GM21529 (cell line): ENCODE measurements around the gene DDX51.

Experiments used
- ATAC-seq: cut with Tn5 transposase; IDR thresholded peaks from one replicate; pipeline ENCODE4 v1.9.1; 2021; ENCODE audit not compliant: unreplicated experiment

The DDX51 gene

DNA sequence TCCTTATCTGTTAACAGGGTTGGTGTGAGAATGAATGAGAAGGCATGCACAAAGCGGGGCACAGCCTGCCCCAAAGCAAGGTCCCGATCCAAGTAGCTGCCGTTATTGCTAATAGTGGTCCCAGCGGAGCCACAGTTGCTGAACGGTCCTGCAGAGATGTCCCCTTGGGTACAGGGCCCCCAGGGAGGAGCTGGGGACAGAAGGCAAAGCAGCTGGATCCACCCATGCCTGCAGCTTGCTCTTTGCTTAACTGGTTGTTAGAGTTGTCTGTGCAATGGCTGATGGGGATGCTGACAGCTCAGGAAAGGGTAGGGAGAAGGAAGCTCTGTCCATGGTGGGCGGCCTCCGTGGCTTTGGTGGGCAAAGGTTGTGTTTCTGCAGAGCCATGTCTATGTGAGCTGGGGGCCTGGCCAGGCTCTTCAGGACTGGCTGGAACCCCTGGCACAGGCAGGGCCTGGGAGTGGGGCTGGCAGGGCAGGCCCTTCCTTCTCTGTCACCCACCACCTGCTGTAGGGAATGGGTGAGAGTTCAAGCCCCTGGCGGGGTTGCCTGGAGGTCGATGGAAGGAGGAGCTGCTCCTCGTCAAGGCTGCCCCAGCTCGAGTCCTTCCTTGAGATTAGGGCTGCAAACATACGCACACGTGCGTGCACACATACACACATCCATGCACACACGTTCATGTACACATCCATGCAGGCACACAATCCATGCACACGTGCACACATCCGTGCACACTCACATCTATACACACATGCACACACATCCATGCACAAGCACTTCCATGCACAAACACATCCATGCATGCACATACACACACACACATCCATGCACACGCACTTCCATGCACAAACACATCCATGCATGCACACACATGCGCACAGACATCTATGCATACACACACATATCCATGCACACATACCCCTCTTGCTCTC is 35.6 kb upstream of the DDX51 start:
- no peak for ATAC-seq

DNA sequence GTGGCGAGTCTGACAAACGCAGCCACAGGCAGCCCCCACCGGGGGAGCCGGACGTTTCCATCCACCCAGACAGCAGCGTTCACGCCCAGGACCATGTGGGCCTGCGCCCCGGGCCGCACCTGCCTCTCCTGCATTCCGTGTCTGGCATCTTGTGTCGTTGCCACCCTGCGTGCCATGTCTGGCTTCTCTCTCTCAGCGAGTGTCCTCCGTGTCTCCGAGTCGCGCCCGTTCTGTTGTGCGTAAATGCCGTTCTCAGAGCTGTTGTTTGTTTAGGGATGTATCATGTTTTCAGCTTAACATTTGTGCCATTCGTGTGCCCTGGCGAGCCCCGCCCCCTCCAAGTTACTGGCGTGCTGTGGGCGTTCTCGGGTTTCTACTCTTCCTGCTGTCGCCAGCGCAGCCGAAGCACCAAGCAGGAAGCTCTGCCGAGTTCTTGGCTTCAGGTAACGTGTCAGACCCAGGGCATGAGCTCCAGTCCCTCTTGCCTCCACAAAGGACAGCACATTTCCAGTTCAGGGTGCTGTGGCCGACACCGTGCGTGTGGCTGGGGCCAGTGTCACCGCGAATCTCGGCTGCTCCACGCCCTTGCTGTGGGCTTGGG is 34.8 kb upstream of the DDX51 start:
- no peak for ATAC-seq

DNA sequence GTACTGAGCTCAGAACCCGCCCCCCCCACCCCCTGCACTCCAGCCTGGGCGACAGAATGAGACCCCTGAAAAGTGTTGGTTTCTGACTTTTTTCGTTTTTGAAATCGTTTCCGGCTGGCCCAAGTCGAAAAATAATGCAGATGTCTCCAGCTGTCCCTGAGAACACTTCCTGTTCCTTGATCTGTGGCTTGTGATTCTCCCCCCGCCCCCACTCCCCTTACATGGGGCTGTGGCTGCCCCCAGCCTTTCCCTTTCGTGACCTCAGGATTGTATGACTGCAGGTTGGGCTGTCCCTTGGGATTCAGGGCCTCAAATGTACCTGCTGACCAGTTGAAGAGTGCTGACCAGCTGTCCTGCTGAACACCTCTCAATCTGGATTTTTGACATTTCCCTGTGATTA is 34.2 kb upstream of the DDX51 start:
- no peak for ATAC-seq

DNA sequence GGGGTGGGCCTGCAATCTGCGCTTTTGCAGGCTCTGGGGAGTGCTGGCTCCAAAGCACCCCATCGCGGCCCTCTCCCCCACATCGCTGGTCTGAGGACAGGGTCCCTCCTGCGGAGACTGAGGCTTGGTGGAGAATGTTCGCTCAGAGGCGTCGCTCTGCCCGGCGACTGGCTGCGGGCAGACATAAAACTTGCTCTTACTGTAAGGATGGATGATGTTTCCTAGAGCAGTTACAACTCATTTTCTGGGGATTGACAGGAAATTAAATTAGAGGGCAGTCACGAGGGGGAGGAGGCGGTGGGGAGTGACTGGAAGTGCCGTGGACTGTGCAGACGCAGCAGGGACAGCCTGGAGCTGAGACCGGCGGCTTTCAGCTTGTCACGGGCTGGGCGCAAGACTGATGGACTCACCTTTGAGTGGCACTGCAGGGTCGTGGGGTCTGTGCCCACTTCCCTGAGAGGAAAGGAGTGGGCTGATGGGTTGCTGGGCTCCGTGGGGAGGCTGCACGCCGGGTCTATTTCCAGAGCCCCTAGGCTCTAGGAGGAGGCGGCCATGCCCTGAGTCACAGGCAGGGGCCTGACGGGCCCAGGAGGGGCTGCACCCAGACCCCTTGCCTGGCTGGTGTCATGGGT is 32.9 kb upstream of the DDX51 start:
- ATAC-seq: no peak

DNA sequence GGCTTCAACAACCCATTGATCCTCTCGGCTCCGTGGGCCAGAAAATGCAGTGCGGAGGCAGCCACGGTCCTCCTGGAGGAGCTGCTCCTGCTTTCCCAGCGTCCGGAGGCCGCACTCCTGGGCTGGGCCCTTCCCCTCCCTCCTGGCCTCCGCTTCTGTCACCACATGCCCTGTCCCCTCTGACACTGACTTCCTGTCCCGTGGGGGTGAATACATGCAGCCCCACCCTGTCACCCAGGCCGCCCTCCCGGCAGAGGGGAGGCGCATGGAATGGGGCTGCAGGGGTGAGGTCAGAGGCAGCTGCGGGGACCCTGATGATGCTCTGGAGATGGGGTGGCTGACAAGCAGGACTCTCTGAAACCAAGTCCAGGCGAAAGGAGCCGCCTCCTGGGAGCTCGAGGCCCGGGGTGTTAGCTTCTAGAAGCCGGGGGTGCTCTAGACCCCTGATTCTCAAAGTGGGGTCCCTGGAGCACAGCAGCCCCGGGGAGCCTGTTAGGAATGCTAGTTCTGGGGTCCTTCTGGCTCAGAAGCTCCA is 32.3 kb upstream of the DDX51 start:
- ATAC-seq: no peak

DNA sequence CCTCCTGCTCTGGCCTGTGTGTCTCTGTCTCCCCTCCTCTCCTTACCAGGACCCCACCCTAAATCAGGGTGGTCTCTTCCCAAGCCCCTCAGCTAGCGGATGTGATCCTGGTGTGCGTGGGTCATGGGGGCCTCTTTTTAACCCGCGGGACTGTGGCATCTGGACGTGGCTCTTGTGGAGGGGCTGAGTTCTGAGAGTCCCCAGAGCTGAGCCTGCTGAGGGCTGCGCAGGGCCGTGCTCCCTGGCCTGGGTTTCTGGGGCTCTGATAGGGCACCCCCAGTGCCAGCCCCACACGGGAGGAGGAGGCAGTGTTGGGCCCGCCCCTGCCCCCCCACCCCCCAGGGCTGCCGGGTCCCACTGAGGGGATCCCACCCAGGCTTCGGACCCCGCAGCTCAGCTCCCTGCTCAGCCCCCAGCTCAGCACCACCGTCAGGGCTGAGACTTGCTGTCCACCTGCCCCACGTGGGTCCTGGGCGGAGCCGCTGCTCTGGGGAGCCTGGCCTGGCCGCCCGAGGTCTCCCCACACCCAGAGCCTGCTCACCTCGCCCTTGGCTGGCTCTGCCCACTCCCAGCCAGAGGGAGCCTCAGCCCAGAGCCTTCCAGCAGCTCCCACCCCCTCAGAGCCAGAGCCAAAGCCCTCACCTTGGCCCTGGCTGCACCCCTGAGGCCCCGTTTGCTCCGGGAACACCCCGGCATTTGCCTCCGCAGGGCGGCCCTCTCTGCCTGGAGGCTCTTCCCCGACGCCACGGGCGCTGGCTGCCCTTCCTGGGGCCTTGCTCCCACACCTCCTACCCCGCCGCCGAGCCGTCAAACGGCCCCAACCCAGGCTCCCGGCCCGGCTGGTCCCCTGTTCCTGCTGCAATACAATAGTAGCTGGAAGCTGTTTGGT is 31.6 kb upstream of the DDX51 start:
- ATAC-seq: no peak

DNA sequence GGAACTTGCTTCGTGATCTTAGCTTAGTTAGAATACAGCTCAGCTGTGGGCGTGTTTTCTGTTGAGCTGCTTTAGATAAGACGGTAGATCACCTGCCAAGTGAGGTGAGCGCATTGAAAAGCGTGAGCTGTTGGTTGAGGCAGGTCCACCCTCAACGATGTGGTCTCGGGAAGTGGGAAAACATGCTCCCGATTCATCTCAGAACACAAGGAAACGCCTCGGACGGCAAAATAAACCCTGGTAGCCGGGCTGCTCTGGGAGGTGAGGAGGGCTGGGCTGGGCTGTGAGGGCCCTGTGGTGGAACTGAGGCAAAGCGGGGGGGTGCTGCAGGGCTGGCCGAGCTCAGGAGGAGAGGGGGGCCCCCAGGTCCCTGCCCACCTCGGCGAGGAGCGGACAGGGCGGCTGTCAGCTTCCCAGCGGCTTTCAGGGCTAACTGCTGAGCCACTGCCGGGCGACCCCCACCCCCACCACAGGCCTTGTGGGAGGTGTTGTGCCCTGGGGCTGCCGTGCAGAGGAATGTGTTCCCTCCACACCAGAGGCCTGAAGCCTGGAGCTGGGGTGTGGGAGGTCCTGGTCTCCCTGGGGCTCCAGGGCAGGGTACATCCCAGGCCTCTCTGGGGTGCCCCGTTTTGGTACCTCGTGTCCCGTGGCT is 30.8 kb upstream of the DDX51 start:
- no peak for ATAC-seq

DNA sequence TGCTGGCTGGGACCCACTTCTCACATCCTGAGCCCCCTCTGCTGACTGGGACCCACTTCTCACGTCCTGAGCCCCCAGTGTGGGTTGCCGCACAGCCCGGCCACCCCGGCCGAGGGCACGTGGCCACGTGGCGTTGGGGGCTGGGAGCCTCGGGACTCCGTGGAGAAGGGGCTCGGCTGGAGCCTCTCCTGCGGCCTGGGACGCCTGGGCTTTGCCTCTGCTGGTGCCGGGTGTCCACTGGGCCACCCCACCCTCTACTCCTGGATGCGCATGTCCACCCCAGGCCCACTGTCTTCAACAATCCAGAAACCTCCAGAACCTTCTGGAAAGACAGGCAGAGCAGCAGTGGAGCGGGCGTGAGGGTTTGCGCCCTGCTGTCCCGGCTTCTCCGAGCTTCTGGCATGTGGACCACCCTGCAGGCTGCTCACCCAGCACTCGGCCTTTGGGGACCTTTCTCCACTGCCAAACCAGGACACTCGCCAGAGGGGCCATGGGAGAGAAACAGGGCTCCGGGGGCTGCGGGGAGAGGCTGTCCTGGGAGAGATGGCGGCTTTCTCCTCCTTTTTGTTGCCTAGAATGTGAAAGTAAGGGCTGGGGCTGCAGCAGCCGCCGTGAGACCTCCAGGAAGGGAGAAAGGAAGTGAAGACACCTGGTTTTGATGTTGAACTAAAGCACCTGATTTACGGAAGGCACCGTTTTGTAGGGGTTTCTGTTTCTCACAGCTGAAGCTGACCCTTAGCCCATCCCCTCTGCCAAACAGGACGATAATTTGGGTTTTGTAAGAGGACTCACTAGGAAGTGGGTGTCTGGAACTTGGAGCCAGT is 30.1 kb upstream of the DDX51 start:
- ATAC-seq: no peak

DNA sequence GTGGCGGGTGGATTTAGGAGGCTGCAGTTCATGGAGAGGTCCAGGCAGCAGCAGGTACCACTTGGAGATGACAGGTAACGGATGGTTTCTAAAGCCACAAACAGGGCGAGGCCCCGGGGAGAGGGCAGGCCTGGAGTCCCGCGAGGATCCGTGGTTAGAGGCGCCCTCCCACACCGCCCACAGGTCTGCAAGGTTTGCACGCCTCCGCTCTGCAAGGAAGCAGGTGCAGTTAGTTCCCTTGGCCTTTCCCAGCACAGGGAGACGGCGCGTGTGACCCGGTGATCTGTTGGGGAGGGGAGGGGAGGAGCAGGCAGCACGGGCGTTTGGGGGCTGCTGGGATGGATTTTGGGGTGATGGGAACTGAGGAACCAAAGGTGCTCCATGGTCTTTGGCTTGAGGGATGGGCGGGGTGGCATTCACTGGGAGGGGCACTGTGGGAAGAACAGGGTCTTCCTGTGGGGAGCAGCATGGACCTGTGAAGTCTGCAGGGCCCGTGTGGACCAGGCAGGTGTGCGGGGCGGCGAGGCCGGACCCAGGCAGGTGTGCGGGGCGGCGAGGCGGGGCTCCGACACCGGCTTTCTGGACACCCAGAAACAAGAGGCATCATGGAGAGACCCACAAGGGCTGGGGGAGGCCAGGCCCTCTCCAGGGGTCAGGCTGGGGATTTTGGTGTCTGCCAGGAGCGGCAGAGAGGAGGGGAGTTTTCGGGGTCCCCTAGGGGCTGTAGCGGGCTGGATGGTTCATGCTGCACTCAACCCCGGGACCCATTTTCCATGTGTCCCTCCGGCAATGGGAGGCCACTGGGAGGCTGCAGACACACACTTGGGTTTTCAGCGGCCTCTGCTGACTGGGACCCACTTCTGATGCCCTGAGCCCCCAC is 29.3 kb upstream of the DDX51 start:
- no peak for ATAC-seq

DNA sequence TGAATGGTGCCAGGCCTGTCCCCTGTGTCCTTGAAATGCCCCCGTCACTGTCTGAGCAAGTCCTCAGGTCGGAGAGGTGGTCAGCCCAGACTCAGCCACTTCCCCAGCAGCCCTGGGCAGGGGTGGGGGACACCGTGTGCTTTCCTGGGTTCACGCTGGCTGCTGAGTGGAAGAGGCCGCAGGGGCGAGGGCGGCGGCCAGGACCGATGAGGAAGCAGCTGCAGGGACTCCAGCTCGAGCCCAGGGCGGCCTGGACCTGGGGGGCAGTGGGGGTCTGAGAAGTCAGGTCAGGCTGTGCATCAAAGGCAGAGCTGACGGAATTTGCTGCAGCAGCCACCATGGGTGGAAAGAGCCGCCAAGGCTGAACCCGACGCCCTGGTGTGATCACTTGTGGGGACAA is 28.5 kb upstream of the DDX51 start:
- ATAC-seq: no peak

DNA sequence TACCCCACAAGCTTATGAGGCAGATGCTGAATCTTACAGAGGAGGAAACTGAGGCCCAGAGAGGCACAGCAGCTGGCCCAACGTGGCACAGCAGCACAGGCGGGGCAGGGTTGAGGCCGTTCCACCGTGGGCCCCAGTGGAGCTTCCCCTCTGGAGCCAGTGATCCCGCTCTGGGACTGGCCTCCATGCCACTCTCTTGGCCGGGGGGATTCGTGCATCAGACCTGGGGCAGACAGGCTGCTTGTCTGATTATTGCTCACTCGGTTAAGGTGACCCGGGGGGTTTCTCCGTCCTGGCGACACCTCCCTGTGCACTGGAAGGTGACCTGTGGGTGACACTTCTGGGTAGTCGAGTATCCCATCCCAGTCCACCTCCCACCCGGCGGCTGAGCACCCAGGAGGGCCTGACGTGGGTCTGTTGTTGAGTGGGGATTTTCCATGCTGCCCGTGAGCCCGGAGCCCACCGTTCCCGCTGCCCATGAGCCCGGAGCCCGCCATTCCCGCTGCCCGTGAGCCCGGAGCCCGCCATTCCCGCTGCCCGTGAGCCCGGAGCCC is 27.9 kb upstream of the DDX51 start:
- no peak for ATAC-seq

DNA sequence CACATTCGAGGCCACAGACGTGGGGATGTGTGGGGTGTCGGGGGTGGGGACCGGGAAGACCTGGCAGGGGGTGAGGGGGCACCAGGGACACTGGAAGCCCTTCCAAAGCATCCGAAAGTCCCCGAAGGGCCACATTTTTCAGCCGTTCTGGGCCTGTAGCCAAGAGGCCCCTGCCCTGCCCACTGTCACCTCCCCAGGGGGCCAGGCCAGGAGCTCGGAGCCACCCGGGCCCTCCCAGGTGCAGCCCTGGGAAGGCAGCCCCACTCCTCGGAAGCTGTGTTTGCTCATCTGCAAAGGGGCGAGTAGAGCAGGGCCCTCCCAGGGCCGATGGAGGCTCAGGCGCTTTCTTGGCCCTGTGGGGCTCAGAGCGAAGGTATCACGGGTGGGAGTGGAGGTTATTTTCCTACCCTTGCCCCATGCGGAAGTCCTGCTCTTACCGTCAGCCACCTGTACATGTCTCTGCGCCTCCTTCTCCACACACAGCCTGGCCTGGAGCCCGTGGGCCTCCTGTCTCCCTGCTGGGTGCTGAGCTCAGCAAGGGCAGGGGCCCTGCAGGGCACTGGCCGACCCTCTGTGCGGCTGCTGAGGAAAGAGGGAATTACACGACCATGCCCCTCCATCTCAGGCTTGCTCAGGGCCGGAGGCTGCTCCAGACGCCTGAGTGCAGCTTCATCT is 27.3 kb upstream of the DDX51 start:
- ATAC-seq: no peak

DNA sequence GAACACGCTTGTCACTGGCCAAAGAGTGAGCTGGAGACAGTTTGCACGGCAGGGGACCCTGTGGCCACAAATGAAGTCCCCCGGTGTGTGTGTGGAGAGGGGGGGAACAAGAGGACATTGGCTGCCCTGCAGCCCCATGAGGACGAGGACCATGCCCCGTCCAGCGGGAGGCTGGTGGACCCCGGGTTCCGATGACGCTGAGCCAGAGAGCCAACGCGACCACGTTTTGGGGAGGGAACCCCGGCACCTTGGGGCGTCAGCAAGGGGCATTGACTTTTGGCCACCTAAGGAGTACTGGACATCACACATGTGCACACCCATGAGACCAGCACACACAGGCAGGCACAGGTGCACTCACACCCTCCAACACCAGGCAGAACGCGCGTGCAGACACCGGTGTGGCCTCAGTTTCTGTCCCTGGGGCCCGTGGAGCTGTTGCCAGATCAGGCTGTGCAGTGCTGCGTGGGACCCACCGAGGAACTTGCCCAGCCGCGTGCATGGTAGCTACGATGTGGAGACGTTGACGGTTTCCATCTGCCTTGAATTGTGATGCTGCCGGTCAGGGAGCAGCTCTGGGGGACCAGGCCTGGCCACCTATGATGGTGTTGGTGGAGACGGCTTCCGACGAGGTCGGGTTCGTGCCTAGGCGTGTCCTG is 26.6 kb upstream of the DDX51 start:
- ATAC-seq: no peak

DNA sequence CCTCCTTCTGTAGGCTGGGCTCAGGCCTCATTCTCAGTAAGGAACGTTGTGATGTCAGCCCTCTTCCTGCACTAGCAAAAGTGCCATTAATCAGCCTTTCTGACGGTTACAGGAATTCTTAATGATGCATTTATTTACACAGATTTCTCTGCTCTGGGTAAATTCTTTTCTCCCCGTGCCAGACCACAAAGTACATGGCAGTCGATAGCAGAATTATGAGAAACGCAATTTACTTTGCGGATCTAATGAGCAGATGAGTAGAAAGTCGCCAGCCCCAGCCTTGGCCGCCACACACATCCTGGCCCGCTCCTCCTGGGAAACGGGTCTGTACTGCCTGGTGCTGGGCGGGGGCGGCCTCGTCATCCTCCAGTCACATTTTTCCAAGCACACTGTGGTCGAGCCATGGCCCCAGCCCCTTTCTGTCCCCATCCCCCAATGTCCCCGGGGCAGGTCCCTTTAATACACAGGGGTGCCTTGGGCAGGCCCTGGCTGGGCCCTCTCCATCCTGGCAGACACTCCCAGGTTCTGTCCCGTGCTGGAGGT is 26.0 kb upstream of the DDX51 start:
- no peak for ATAC-seq

DNA sequence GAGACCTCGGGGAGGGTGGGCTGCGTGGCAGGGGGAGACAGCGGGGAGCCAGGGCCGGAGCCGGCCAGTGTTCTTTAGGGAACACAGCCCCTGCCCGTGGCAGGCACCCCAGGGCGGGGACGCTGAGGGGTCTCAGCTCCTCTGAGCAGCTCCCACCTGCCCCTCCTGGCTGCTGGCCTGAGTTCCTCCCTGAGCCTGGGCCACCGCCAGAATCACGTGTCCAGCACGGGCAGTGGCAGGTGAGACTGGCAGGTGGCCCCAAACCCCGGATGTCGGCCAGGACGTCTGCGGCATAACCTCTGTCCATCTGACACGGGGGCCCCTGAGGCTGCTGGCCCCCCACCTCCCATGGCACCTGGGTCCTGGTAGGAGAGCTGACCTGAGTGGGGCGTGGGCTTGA is 25.3 kb upstream of the DDX51 start:
- no peak for ATAC-seq

DNA sequence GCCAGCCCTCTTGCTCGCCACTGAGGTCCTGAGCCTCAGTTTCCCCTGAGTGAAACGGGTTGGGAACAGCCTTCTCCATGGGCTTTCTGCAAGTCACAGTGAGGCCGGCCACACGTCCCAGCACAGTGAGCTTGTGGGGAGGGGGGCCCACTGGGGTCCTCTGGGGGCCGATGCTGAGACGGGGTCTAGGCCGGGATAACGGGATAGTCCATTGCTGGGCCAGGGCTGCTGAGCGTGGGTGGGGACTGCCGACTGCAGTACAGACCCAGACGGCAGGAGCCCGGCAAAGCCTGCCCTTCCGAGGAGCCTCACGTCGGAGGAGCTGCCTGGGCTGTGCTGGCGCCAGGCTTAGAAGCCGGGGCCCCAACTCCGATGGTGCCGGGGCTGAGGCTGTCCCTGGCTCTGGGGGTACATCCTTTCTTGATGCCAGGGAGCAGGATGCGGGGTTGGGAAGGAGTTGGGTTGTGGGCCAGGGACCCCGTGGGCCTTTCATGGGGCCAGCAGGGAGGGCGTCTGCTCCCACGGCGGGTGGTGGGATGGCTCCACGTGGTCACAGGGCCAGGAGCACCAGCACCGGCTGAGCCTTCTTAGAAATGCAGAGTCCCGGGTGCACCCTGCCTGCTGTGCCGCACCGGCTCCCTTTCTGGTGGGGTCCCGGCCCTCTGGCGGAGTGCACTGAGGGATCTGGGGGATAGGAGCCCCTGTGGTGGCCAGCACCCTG is 24.4 kb upstream of the DDX51 start:
- no peak for ATAC-seq
